Prostate gland (tissue), 2 donors: Measurements from ENCODE around the gene GPS1. TPM values are rescaled to one million over a fixed set of nuclear protein-coding genes. Genes with fewer than 3 reads are reported as not detected.

Experiments
- DNase-seq: peaks from one replicate; pipeline ENCODE4 v3.0.0-alpha.2; 2019; ENCODE audit warnings: low spot score
- H3K27ac ChIP-seq, 2 donors: fragments of 200-600 bp; sonication (generic); 2 replicates each; pipeline ENCODE4 v1.5.1; 2017 to 2019
- H3K27me3 ChIP-seq: fragments of 200-600 bp; sonication (generic); replicated peaks from 2 replicates; pipeline ENCODE4 v1.5.1; 2019; ENCODE audit not compliant: insufficient read depth
- H3K36me3 ChIP-seq, 2 donors: fragments of 200-600 bp; sonication (generic); 1 replicate in 1 of 2; 2 replicates in 1 of 2; pipeline versions ENCODE4 v1.5.1 to v1.8.1; 2017 to 2019
- H3K4me1 ChIP-seq: fragments of 200-600 bp; sonication (generic); replicated peaks from 2 replicates; pipeline ENCODE4 v1.5.1; 2019
- H3K4me3 ChIP-seq, 2 donors: fragments of 200-600 bp; sonication (generic); 2 replicates each; pipeline ENCODE4 v1.5.1; 2017 to 2019
- H3K9me3 ChIP-seq: fragments of 200-600 bp; sonication (generic); 2 replicates; pipeline ENCODE4 v1.5.1; 2017
- POLR2A ChIP-seq: fragments of 450-650 bp; IDR thresholded peaks from one replicate; pipeline ENCODE4 v1.6.1; 2016; ENCODE audit warnings: antibody characterized with exemption, mild to moderate bottlenecking
- POLR2AphosphoS5 ChIP-seq: sonication (generic); formaldehyde crosslinking; IDR thresholded peaks from one replicate; pipeline ENCODE4 v1.6.1; 2017; ENCODE audit warnings: antibody characterized with exemption
- WGBS: methylation state at CpG from one replicate; pipeline ENCODE4 v1.1.5; 2018; 5-methylcytosine and 5-hydroxymethylcytosine counted together
- intact Hi-C: fragments of 100-400 bp; cut with DNase I; formaldehyde crosslinking; loops from one replicate; pipeline ENCODE4 v1.14.2; 2022
- total RNA-seq, 2 donors: library from RNA; depleted of rRNA; stranded (reverse); fragments of >200 nt; gene quantifications; one replicate each; pipeline ENCODE4 v1.1.0, GENCODE V29; 2016
- TF ChIP-seq, protein P1 (sequence below), 4 experiments: fragments of 200-600 bp in 2 of 4; fragments of 450-650 bp in 2 of 4; sonication (generic) in 2 of 4; IDR thresholded peaks; 1 replicate in 3 of 4; 2 replicates in 1 of 4; pipeline ENCODE4 v1.5.1; 2016 to 2019; ENCODE audit warnings: antibody characterized with exemption in 4 of 4, mild to moderate bottlenecking in 2 of 4, moderate library complexity in 2 of 4

The GPS1 gene
- total RNA-seq, 2 donors from 2014 or later = 163 to 182 TPM

DNA sequence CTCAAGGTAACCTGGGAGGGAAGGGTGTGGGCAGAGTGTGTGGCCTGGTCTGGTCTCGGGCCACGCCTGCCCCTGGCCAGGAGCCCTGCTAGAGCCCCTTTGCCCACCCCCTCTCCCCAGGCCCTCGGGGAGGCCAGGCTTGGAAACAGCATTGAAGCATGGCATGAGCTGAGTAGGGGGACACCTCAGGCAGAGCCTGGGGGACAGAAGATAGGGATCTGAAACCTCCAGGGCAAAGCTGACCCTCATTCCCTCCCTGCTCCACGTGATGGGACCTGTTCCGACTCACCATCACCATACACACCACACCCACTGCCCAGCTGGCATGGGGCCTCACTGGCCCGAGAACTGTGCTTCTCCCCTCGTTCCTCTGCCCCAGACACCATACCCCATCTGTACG is 2.6 kb upstream of the GPS1 start:
- Histone ChIP-seq H3K4me3 (no peak overlapping the region), H3K9me3 (no peaks in the 10 kb centered on the region), H3K4me1 (peaks cover 19% of the 10 kb centered on the region), H3K27ac (no peak overlapping the region), H3K36me3 (peaks cover 6 to 12% of the 10 kb centered on the region in 2 donors), H3K27me3 (no peaks in the 10 kb centered on the region)
- no peak for DNase-seq
- 77% methylated on average over 6 of the region's 8 CpGs for WGBS
- intact Hi-C loops = no loop called here
- TF ChIP-seq POLR2AphosphoS5 = no peak
- no peak for TF ChIP-seq POLR2A
- TF ChIP-seq, protein P1, sequence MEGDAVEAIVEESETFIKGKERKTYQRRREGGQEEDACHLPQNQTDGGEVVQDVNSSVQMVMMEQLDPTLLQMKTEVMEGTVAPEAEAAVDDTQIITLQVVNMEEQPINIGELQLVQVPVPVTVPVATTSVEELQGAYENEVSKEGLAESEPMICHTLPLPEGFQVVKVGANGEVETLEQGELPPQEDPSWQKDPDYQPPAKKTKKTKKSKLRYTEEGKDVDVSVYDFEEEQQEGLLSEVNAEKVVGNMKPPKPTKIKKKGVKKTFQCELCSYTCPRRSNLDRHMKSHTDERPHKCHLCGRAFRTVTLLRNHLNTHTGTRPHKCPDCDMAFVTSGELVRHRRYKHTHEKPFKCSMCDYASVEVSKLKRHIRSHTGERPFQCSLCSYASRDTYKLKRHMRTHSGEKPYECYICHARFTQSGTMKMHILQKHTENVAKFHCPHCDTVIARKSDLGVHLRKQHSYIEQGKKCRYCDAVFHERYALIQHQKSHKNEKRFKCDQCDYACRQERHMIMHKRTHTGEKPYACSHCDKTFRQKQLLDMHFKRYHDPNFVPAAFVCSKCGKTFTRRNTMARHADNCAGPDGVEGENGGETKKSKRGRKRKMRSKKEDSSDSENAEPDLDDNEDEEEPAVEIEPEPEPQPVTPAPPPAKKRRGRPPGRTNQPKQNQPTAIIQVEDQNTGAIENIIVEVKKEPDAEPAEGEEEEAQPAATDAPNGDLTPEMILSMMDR (IDR thresholded peaks at IDR 0.05) = no peak

DNA sequence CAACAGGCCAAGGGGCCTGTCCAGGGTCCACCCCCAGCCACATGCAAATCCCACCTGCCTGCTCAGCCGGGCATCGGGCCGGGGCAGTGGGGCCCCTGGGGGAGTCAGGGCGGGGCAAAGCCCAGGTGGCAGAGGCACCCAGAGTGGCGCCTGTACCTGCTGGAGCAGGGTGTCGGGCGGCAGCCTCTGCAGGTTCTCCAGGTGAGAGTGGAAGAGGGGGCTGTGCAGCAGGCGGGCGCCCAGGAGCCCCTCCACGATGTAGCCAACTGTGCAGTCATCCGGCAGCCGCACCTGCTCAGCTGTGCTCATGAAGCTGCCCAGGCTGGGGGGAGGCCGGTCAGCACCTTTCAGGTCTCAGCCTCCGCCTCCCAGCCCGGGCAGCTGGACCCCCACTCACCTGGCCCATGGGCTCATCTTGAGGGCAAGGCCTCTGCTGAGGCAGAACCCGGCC is 2.2 kb upstream of the GPS1 start:
- no peak for DNase-seq
- Histone ChIP-seq H3K4me3 (no peak overlapping the region), H3K36me3 (peaks cover 10 to 16% of the 10 kb centered on the region in 2 donors), H3K27ac (no peak overlapping the region), H3K9me3 (no peaks in the 10 kb centered on the region), H3K27me3 (no peaks in the 10 kb centered on the region), H3K4me1 (peaks cover 19% of the 10 kb centered on the region)
- TF ChIP-seq POLR2AphosphoS5 (no peak), POLR2A (no peak)
- TF ChIP-seq, protein P1 (IDR thresholded peaks at IDR 0.05) = no peak
- intact Hi-C loops = no loop called here
- 85% methylated on average over 15 of the region's 16 CpGs for WGBS

DNA sequence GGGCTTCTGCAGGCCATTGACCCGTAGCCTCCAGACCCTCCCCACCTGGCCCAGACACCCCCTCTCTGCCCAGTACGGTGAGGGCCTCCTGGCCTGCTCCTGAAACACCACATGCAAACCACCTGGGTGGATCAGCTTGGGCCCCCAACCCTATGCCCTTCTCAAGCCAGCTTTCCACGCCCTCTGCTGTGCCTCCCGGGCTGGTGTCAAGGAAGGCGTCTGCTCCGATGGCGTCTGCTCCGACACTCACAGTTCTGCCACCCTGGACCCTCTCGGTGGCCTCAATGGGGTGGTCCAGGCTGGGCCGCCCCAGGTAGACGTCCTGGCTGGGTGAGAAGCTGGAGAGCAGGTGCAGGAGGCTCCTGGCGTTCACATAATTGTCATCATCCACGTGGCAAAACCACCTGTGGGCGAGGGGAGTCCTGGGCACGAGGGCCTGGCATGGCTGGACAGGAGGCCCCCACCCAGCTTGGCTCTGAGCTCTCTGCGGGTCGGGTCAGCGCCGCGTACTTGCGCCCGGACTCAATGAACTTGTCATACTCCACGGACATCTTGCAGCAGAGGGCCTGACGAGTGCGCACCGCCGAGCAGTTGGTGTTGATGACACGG is 1.4 kb upstream of the GPS1 start:
- H3K9me3 ChIP-seq = no peaks in the 10 kb centered on the region
- peak overlapping the region in 1 of 2 donors; percentile 45 for H3K27ac ChIP-seq
- WGBS = 85% methylated on average over 28 of the region's 28 CpGs
- TF ChIP-seq POLR2A = no peak
- TF ChIP-seq POLR2AphosphoS5 = no peak
- TF ChIP-seq, protein P1 (IDR thresholded peaks at IDR 0.05) = no peak
- peaks cover 13 to 22% of the 10 kb centered on the region in 2 donors for H3K36me3 ChIP-seq
- no peaks in the 10 kb centered on the region for H3K27me3 ChIP-seq
- peak overlapping the region; percentile 71 to 75 for H3K4me3 ChIP-seq
- intact Hi-C loops = no loop called here
- DNase-seq = no peak
- H3K4me1 ChIP-seq = peaks cover 19% of the 10 kb centered on the region

DNA sequence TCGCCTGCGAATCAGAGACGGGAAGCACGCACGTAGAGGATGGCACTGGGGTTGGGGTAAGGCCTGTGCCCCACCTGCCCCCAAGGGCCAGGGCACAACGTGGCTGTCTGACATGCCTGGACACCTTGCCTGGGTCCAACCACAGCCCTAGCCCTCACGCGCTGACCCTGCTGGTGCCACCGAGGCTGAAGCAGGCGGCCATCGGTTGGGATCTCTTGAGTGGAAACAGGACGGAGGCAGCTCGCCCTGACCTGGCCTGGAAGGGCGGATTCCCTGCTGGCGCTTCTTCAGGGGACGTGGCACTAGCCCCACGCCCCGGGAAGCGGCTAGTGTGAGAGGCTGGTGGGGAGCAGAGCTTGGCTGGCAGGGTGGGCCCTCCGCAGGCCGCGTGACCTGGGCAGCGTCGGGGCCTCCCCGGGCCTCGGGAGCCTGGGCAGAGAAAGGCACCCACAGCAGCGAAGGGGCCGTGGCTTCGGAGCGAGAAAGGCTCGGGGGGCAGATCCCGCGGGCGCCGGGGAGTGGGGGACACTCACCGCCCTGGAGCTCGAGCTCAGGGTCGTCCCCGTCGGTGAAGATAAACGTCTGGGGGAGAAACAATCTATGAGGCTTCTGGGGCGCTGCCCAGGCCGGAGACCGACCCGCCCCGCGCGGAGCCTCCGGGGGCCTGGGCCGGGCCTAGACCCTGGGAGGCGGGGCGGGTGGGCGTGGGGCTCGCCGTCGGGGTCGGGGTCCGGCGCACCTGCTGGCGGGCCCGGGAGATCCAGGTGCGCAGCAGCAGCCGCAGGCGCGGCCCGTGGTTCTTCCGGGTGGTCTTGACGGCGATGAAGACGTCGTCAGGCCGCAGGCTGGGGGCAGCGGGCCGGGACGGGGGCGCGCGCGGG is 697 bp upstream of the GPS1 start:
- H3K36me3 ChIP-seq = peaks cover 13 to 29% of the 10 kb centered on the region in 2 donors
- no peak for DNase-seq
- no peaks in the 10 kb centered on the region for H3K9me3 ChIP-seq
- no peak for TF ChIP-seq POLR2A
- no peak for TF ChIP-seq POLR2AphosphoS5
- TF ChIP-seq, protein P1 (IDR thresholded peaks at IDR 0.05) = no peak
- peaks cover 19% of the 10 kb centered on the region for H3K4me1 ChIP-seq
- peak overlapping the region; percentile 71 to 75 for H3K4me3 ChIP-seq
- H3K27me3 ChIP-seq = no peaks in the 10 kb centered on the region
- intact Hi-C loops = no loop called here
- WGBS = 12% methylated on average over 54 of the region's 79 CpGs
- peak overlapping the region; percentile 45 to 68 for H3K27ac ChIP-seq
